ENCODE results near the gene STPG4. TPM values are rescaled to one million over a fixed set of nuclear protein-coding genes. Genes with fewer than 3 reads are reported as not detected.

The STPG4 gene
- total and polyA plus RNA-seq, 2 of the 8 experiments (the other 6 are each of a cell fraction or from before 2014, with no cell fraction given) = 0.28 TPM; not detected in 1

DNA sequence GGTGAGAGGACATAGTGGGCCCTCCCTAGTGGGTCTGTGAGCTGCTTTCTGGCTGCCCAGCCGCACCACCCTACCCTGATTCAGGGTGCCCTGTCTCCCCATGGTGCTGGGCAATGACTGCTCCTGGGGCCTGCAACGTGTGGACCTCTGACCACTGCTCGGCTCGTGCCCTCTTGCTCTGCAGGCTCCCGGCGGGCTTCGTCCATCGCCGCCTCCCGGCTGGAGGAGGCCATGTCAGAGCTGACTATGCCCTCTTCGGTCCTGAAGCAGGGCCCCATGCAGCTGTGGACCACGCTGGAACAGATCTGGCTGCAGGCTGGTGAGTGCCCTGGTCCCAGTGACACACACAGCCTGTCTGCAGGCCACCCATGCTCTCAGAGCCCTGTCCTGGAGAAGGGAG is 103.5 kb downstream of the STPG4 start (continued):
- TF ChIP-seq, protein P1, sequence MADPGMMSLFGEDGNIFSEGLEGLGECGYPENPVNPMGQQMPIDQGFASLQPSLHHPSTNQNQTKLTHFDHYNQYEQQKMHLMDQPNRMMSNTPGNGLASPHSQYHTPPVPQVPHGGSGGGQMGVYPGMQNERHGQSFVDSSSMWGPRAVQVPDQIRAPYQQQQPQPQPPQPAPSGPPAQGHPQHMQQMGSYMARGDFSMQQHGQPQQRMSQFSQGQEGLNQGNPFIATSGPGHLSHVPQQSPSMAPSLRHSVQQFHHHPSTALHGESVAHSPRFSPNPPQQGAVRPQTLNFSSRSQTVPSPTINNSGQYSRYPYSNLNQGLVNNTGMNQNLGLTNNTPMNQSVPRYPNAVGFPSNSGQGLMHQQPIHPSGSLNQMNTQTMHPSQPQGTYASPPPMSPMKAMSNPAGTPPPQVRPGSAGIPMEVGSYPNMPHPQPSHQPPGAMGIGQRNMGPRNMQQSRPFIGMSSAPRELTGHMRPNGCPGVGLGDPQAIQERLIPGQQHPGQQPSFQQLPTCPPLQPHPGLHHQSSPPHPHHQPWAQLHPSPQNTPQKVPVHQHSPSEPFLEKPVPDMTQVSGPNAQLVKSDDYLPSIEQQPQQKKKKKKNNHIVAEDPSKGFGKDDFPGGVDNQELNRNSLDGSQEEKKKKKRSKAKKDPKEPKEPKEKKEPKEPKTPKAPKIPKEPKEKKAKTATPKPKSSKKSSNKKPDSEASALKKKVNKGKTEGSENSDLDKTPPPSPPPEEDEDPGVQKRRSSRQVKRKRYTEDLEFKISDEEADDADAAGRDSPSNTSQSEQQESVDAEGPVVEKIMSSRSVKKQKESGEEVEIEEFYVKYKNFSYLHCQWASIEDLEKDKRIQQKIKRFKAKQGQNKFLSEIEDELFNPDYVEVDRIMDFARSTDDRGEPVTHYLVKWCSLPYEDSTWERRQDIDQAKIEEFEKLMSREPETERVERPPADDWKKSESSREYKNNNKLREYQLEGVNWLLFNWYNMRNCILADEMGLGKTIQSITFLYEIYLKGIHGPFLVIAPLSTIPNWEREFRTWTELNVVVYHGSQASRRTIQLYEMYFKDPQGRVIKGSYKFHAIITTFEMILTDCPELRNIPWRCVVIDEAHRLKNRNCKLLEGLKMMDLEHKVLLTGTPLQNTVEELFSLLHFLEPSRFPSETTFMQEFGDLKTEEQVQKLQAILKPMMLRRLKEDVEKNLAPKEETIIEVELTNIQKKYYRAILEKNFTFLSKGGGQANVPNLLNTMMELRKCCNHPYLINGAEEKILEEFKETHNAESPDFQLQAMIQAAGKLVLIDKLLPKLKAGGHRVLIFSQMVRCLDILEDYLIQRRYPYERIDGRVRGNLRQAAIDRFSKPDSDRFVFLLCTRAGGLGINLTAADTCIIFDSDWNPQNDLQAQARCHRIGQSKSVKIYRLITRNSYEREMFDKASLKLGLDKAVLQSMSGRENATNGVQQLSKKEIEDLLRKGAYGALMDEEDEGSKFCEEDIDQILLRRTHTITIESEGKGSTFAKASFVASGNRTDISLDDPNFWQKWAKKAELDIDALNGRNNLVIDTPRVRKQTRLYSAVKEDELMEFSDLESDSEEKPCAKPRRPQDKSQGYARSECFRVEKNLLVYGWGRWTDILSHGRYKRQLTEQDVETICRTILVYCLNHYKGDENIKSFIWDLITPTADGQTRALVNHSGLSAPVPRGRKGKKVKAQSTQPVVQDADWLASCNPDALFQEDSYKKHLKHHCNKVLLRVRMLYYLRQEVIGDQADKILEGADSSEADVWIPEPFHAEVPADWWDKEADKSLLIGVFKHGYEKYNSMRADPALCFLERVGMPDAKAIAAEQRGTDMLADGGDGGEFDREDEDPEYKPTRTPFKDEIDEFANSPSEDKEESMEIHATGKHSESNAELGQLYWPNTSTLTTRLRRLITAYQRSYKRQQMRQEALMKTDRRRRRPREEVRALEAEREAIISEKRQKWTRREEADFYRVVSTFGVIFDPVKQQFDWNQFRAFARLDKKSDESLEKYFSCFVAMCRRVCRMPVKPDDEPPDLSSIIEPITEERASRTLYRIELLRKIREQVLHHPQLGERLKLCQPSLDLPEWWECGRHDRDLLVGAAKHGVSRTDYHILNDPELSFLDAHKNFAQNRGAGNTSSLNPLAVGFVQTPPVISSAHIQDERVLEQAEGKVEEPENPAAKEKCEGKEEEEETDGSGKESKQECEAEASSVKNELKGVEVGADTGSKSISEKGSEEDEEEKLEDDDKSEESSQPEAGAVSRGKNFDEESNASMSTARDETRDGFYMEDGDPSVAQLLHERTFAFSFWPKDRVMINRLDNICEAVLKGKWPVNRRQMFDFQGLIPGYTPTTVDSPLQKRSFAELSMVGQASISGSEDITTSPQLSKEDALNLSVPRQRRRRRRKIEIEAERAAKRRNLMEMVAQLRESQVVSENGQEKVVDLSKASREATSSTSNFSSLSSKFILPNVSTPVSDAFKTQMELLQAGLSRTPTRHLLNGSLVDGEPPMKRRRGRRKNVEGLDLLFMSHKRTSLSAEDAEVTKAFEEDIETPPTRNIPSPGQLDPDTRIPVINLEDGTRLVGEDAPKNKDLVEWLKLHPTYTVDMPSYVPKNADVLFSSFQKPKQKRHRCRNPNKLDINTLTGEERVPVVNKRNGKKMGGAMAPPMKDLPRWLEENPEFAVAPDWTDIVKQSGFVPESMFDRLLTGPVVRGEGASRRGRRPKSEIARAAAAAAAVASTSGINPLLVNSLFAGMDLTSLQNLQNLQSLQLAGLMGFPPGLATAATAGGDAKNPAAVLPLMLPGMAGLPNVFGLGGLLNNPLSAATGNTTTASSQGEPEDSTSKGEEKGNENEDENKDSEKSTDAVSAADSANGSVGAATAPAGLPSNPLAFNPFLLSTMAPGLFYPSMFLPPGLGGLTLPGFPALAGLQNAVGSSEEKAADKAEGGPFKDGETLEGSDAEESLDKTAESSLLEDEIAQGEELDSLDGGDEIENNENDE (IDR thresholded peaks at IDR 0.05; ENCODE audit: insufficient replicate concordance, low read length) = no peak
- TF ChIP-seq SP2 (IDR thresholded peaks at IDR 0.05; ENCODE audit: low read length) = no peak
- no peak for TF ChIP-seq JUN (IDR thresholded peaks at IDR 0.05; ENCODE audit: low read depth, low read length)
- TF ChIP-seq POLR2A (IDR thresholded peaks at IDR 0.05; ENCODE audit: control extremely low read depth in 1 of 2, low read depth in 2 of 2, low read length in 2 of 2) = no peak
- TF ChIP-seq MAFK (IDR thresholded peaks at IDR 0.05; ENCODE audit: low read depth, low read length) = no peak
- no peak for TF ChIP-seq SIN3A (conservative IDR thresholded peaks at IDR 0.05 in 1 of 2, IDR thresholded peaks at IDR 0.05 in 1 of 2; ENCODE audit: low read depth in 1 of 2, low read length in 2 of 2)
- no peak for TF ChIP-seq EZH2 (IDR thresholded peaks at IDR 0.05; ENCODE audit: low read depth, low read length, severe bottlenecking)
- no peak for TF ChIP-seq EGR1 (IDR thresholded peaks at IDR 0.05; ENCODE audit: borderline replicate concordance, low read depth, low read length)
- TF ChIP-seq CREB1 (IDR thresholded peaks at IDR 0.05) = no peak
- TF ChIP-seq SIRT6 (IDR thresholded peaks at IDR 0.05; ENCODE audit: low read length) = no peak
- TF ChIP-seq SP1 (IDR thresholded peaks at IDR 0.05; ENCODE audit: low read depth, low read length) = no peak
- TF ChIP-seq CHD1 (IDR thresholded peaks at IDR 0.05; ENCODE audit: low read depth, low read length) = no peak

All from H1 (cell line).